Stimulated activated CD4-positive, alpha-beta T cell treated with anti-CD3 and anti-CD28 coated beads, TNF-alpha, amount 100 ng/mL, for 4 hours (primary cell): ENCODE measurements around the gene TXNDC2.

Source experiments
- DNase-seq, 3 experiments: peaks; one replicate each; pipeline ENCODE4 v3.0.0-alpha.2; 2020; ENCODE audit warnings: low read depth in 3 of 3

TXNDC2 gene

DNA sequence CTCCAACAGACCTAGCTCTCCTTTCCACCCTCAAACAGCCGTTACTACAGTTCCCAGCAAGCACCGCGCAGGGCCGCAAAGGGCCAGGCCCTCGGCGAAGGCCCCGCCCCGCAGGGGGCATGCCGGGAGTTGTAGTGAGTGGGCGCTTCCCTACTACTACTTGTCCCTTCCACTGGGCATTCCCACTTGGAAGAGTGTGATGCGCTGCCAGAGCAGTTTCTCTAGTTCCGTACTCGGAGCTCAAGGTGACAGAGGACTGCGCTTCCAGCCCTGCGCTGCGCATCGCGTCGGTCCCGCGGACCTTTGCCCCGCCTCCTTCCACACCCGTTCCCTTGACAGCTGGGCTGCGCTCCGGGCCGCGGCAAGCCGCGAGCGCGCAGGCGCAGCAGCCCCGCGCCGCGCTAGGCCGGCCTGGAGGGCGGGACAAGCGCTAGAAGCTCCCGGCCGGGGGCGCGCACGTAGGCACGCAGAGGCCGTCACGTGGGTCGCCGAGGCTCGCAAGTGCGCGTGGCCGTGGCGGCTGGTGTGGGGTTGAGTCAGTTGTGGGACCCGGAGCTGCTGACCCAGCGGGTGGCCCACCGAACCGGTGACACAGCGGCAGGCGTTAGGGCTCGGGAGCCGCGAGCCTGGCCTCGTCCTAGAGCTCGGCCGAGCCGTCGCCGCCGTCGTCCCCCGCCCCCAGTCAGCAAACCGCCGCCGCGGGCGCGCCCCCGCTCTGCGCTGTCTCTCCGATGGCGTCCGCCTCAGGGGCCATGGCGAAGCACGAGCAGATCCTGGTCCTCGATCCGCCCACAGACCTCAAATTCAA, 28.0 kb downstream of the TXNDC2 start, which contains the start of gene VAPA:
Gene VAPA, plus strand, starts transcription at position 491 of the 808 bp plus-strand sequence. Its CDS starts 241 bp downstream, at position 732.
- DNase-seq = peak; percentile 86 to 91 (median 87)

DNA sequence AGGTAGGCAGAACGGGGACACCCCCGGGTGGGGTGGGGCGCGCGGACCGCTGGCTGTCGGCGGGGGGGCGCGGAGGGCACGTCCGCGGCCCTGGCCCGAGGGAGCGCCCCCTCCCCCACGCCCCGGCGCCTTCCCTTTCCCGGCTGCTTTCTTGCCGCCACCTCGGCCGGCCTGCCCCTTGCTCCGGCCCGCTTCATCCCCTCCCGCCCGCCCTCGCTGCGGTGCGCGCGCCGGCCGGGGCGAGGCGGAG, 28.5 kb downstream of the TXNDC2 start:
- DNase-seq = no peak

DNA sequence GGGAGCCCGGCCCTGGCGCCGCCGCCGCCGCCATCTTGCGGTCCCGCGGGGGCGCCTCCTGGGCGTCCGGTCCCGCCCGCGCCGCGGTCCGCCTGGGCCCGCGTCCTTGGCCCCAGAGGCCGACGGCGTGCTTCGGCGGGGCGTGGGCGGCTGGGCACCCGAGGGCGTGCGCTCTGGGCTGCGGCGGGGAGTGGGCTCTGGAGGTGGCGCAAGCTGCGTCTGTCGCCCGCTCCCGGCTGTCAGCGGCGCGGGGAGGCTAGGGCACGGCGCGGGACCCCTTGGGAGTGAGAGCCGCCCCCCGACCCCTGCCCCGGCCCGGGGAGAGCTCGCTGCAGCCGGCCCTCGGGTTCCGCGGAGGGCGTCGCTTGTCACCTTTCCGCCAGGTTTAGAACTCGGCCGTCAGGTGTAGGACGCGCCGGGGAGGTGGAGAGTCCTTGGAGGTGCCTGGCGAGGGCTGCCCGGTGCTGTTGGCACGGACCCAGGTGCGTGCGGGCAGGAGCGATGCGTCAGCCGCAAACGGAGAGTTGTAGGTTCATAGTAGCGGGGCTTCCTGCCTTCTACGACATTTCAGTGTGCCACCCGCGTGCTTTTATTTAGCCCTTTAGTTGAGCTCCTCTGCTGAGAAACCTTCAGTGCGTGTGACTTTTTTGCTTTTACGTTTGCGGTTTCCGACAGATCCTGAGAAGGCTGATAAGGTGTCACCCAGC, 29.0 kb downstream of the TXNDC2 start:
- peak; percentile 57 to 69 (median 66) for DNase-seq

DNA sequence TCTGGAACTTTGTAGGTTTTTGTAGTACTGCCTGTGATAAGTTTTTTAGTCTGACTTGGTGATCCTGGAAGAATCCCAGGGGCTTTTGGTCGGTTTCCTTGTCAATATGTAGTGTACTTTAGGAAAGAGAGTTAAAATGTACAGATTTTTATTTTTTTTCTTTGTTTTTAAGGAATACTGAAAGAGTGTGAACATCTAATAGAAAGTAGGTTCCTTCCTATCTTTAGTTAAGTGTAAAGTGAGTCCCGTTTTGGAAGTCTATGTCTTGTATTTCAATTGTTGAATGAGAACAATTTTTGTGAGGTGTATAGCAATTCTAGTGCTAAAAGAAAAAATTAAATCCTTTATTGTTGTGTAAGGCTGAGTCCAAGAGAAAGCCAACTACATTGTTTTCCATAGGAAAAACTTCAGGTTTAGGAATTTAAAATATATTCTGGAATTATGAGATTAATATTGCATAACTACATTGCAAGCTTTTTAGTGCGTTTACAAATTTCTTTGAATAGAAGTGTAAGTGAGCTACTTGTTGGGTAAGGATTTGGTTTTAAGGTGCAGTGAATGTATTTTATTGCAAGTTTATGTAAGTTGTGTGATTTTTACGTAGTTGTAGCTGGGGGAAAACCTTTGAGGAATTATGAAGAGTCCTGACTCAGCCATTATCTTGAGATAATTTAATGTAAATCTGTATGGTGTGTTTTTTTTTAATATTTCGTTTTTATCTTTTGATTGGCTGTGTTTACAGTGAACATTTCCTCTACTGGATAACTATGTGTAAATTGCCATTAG, 29.7 kb downstream of the TXNDC2 start:
- no peak for DNase-seq

DNA sequence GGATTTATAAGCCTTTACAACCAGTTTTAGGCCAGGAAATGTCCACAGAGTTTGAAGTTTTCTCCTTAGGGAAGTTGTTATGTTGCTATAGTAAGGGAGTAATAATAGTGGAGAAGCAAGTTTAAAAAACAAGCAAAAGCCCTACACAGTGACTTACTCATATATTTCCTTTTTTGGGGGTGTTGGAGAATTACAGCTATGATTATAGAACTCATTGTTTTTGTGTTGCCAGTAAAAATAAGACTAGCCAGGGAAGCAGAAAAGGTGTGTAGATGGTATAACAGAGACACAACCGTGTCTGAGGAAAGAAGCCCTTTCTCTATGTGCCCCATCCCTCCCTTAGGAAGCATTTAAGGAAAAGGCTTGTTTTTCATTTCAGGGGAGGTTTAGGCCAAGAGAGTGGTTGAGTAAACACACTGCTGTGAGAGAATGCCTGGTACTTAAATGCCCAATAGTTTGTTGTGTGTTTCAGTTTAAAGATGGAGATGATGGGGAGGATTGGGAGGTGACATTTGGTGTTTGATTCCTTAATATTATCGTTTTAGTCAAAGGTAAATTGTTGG, 30.4 kb downstream of the TXNDC2 start:
- no peak for DNase-seq

DNA sequence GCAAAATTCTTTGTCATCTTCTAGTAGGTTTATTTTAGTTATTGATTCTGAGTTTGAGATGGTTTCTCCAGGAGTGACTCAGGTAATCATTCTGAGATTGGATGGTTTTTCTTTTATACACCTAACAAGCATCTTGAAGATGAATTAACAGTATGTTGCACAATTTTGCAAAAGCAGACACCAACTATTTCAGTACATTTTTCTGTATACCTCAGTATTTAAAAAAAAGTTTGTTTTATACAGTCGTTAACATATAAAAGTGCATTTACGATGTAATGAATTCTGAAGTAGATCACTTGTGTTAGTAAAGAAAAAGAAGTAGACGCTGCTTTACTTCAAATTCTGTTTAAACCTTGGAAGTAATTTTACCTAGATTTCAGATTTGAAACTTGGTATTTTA, 31.0 kb downstream of the TXNDC2 start:
- DNase-seq = no peak

DNA sequence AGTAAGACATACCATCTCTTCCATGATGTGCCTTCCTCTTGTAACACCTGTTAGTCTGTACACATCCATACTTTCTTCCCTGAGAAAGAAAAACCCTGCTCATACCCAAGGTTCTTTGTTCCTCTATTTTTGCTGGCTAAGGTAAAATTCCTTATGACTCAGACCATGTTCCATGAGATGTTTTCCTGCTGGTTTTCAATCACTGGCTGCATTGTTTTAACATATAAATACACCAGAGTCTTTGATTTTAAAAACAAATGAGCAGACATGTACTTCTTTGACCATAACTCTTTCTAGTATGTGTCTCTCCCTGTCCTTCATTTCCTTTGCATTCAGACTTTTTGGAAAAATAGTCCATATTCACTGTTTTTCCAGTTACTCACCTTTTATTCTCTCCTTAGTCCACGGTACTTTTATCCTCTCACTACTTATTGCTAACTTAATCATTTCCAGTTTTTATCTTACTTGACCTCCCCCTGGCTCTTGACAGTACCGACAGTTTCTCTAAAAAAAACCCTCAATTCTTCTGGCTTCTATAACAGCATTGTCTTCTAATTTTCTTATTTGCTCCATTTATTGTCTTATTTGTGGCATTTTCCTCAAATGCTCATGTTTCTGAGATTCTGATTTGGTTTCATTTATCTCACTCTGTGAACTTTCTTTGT, 32.4 kb downstream of the TXNDC2 start:
- DNase-seq = no peak

DNA sequence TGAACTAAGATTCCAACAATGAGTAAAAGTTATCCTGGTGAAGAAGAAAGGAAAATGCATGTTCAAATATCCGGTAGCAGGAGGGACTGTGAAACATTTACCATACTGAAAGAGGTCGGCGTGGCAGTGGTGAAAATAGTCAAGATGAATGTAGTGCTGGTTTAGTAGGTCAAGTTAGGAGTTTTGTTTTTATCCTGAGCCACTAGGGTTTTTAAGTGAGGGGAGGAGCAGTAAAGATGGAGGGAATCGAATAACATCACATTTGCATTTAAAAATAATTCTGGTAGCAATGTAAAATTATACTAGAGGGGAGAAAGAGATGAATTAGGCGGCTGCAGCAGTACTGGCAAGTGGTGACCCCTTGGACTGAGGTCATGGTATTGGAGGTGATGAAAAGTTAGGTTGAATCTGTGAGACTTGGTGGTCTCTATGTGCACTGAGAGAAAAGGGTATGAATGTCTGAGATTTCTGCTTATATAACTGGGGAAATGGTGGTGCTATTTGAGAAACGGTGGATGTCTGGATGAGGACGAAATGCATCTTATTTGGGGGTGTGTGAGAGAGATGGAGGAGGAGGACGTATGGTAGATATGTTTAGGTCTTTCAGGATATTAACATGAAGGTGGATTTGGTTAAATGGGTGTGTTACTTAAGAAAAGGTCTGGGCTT, 33.9 kb downstream of the TXNDC2 start:
- DNase-seq = no peak

DNA sequence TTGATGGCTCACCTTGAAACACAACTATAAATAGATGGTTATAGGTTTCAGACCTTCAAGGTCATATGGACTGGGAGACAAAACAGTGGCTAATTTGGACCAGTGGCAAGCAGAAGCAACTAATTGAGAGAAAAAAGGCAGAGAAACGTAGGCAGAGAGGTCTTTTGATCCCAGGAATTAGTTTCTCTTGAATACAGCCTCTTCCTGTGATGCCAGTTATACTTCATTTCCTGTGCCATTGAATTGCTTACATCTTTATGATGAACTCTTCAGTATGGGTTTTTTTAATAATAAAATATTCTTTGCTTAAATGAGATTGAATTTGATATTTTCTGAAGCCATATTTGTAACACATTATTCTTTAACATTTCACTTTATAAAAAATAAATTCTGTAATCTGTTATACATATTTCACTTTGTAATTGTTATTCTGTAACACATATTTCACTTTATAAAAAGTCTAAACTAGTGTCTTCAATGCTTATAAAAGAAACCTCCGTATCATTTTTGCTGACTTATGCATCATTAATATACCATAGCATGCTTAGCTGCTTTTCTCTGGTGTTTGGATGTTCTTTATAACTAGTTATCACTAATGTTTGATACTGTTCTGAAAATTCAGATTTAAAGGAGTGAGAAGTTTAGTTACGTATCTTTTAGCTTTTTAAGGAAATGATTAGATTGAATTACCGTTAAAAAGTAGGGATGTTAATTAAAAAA, 37.0 kb downstream of the TXNDC2 start:
- DNase-seq = no peak

DNA sequence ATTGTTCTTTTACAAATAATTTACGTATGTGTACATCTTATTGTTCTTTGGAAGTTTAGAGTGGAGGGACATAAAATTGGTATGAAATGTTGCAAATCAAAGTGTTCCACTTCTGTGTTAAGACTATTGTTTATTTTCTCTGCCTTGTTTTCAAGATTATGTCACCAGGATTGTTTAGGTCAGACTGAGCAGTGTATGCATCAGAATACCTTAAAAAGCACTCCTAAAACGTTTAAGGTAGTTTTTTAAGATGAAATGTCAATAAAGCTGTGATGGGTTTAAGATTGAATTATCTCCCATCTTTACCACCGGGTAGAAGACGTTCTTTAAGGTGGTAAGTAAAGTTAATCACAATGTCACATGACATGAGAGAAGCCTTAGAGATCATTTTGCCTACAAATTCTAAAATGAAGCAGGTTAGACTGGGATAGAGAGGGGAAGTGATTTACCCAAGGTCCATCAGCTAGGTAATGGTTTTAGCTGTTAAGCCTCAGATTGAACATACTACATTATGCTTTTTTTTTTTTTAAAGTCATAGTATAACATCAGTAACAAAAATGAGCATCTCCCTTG, 38.7 kb downstream of the TXNDC2 start:
- DNase-seq = no peak

DNA sequence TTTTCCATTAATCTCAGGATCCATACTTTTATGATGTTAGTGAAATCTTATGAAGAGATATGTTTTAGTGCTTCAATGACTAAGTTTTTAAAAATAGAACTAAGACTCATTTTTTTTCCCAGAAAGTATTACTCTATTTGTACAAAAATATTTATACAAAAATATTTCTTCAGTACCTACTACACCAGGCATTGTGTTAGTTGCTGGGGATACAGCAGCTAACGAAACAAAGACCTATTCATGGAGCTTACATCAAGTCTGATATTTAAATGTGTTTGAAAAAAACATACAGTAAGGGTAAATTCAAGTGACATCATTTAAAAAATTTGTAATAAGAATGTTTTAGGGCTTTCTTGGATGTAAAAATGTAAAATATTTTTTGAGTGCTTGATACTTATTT, 39.6 kb downstream of the TXNDC2 start:
- DNase-seq = no peak

DNA sequence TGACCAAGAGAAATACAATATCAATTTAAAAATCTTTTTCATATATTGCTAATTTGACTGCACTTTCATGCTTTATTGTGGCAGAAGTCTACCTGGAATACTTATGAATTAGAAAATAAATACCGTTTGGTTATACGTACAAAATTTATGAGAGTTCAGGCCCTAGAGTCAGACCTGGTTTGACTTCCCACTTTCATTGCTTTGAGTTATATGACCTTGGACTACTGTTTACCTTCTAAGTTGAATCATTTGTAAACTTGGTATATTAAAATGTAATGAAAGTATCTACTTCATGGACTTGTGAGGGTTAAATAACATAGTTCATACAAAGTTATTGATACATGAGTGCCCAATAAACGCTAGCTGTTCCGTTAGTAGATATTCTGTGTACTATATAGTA, 40.0 kb downstream of the TXNDC2 start:
- no peak for DNase-seq

DNA sequence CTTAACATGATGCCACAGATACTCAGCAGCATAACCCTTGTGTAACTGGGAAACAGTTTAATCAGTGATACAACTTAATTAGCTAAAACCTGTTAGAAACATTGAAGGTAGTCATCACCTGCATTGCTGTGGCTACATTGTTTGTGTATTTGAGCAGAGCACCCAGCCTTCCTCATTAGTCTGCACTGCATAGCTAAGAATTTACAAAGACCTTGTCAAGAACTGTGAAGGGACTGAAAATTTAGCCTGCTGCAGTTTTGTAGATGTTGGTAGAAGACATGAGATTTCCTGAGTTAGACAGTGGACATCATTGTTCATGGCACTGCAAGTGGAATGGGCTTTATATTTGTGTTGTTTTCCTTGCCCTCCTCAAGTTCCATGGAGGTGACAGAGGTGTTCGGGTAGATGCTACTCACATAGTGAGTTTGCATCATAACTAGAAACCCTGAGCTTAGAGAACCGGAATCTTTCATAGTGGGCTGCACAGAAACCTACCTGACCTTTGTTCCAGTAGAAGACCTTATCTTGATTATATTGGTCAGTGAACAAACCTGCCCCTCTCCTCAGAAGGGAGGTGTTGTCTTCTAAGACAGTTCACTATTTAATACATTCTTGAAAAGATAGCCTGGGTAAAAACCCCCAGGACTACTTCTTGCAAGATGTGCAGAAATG, 40.6 kb downstream of the TXNDC2 start:
- DNase-seq = no peak

DNA sequence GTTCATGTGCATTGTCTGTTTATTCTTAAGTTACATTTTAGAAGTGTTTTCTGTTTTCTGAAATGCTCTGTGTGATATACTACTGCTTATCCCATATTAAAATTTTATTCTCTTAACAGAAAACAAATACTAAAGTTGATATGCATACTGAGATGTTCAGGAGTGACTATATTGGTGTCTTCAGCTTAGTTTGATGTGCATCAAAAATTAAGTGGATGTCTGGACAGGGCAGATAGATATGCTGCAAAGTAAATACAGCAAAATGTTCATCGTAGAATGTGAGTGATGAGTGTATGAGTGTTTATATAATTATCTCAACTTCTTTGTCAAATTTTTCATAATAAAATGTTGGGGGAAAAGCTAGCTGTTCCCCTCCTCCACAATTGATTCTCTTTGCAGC, 41.2 kb downstream of the TXNDC2 start:
- DNase-seq = no peak

DNA sequence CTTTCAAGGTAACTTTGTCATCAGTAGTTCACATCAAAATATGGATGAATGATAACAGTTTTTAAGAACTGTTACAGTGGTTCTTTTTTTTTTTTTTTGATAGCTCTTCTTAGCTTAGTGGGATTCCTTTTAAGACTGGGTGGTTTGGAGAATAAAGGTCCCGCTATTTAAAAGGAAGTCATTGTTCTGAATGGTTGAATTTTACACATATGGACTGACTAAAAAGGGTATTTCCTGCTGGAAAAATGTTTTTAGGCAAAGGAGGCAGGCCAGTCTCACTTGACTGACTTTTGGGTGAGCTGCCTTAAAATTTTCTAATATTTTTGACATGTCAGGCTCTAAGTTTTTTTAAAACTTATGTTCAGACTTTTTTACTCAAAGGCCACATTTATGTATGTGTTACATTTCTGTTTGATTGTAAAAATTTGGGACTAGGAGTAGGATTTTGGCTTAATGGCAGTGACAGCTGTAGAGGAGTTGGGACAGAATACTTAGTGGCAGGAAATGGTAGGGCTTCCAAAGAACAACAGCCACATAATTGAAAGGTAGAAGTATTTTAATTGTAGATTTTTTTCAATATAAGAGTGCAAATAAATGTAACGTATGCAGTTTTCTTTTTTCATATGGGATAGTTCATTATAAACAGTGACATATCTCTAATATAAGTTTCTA, 41.8 kb downstream of the TXNDC2 start:
- no peak for DNase-seq

DNA sequence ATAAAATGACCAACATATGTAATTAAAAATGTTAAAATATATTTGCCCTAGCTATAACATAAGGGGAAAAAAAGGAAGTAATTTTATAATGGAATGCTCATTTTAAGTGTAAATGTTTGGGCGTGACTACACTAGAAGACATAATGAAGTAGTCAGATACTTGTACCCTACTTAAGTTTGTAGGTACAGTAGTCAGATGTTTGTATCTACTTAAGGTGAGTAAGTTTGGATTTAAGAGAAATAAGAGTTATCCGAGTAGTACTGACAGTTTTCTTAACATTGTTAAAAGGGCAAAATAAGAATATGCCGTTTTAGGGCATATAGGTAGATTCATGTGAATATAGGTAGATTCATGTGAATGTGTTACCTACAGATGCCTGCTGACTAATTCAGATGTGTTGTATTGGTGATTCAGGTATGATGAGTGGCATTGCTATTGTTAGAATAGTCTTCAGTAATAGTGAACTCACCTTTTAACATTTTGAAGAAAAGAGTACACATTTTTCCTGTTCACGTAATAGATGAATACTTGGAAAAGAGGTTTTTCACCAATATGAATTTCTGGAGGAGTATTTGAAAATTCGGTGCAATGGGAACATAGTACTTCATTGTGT, 43.0 kb downstream of the TXNDC2 start:
- no peak for DNase-seq

DNA sequence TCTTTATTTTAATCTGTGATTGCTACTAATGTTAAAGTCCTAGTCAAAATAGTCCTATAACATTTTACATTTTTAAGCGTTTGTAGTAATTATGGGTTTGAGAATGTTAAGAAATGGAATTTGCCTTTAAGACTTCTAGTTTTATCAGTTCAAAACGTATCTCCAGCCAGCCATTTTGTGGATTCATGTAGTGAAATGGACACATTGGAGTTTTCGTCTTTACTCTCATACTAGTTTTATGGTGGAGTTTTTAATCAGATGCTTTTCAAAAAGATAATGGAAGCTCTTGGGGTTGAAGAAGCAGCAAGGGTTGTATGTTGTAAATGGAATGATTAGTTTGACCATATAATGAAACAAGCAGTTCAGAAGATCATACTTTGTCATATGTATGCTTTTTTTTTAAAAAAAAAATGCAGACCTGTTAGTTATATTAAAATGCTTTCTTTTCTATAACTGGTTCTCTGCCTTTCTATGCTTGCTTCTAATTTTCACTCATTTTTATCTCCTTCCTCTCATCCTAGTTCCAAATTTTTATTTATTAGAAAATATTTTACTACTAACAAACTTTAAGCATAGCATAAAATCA, 44.6 kb downstream of the TXNDC2 start:
- DNase-seq = no peak

DNA sequence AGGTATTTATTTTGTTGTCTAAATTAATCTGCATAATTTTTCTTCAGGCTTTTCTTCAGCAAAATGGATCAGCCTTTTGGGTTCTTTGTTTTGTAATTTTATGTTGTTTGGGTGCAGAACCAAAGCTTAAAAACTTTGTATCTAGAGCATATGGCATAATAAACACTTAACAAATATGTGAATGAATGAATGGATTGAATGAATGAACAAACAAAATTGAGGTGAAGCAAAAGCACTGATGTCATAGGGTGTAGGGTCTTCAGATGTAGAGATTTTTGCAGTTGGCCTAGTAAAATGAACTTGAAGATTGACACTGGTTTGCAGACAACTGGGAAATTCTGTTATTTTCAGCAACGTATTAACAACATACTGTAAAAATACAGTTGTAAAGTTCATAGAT, 45.4 kb downstream of the TXNDC2 start:
- DNase-seq = no peak
